HepG2 (cell line): Measurements from ENCODE around the gene NUDCD2. TPM values are rescaled to one million over a fixed set of nuclear protein-coding genes. Genes with fewer than 3 reads are reported as not detected.

Source experiments
- DRAP1 ChIP-seq: IDR thresholded peaks from 2 replicates; pipeline ENCODE4 v1.6.1; 2016; ENCODE audit warnings: missing genetic modification reagents, missing compliant biosample characterization
- KDM5A ChIP-seq: fragments of 200-600 bp; sonication (generic); IDR thresholded peaks from 2 replicates; pipeline ENCODE4 v1.7.0; 2018; ENCODE audit warnings: antibody characterized with exemption, mild to moderate bottlenecking, low read length, borderline replicate concordance
- KIAA2018 ChIP-seq: sonication (generic); formaldehyde crosslinking; IDR thresholded peaks from 2 replicates; pipeline ENCODE4 v1.5.0; 2020; ENCODE audit warnings: mild to moderate bottlenecking, missing genetic modification reagents, borderline replicate concordance
- NFRKB ChIP-seq: fragments of 450-650 bp; IDR thresholded peaks from 2 replicates; pipeline ENCODE4 v1.6.1; 2017
- RBAK ChIP-seq: sonication (generic); formaldehyde crosslinking; IDR thresholded peaks from 2 replicates; pipeline ENCODE4 v1.5.1; 2020; ENCODE audit warnings: mild to moderate bottlenecking, missing genetic modification reagents
- SALL2 ChIP-seq: sonication (generic); formaldehyde crosslinking; IDR thresholded peaks from 2 replicates; pipeline ENCODE4 v1.8.1; 2023; ENCODE audit warnings: mild to moderate bottlenecking, missing genetic modification reagents, inconsistent platforms
- TEAD2 ChIP-seq: sonication (generic); formaldehyde crosslinking; IDR thresholded peaks from 2 replicates; pipeline ENCODE4 v1.9.0; 2021; ENCODE audit warnings: missing genetic modification reagents
- TGIF2 ChIP-seq: IDR thresholded peaks from 2 replicates; pipeline ENCODE4 v1.6.1; 2016; ENCODE audit warnings: control low read depth, missing compliant biosample characterization
- ZNF263 ChIP-seq: sonication (generic); formaldehyde crosslinking; IDR thresholded peaks from 2 replicates; pipeline ENCODE4 v1.4.0; 2020; ENCODE audit warnings: missing genetic modification reagents
- ZNF350 ChIP-seq: sonication (generic); formaldehyde crosslinking; IDR thresholded peaks from 2 replicates; pipeline ENCODE4 v1.4.0; 2020; ENCODE audit warnings: mild to moderate bottlenecking, low read depth, missing genetic modification reagents, borderline replicate concordance
- ZNF720 ChIP-seq: sonication (generic); formaldehyde crosslinking; IDR thresholded peaks from 2 replicates; pipeline ENCODE4 v1.4.0; 2020; ENCODE audit warnings: missing genetic modification reagents
- ZNF724P ChIP-seq: sonication (generic); formaldehyde crosslinking; IDR thresholded peaks from 2 replicates; pipeline ENCODE4 v1.8.0; 2022; ENCODE audit warnings: missing genetic modification reagents, borderline replicate concordance
- ZNF770 ChIP-seq: sonication (generic); formaldehyde crosslinking; IDR thresholded peaks from 2 replicates; pipeline ENCODE4 v1.5.0; 2020; ENCODE audit warnings: mild to moderate bottlenecking, missing genetic modification reagents
- ZNF782 ChIP-seq: sonication (generic); formaldehyde crosslinking; IDR thresholded peaks from 2 replicates; pipeline ENCODE4 v1.4.0; 2020; ENCODE audit warnings: missing genetic modification reagents, mild to moderate bottlenecking, borderline replicate concordance
- polyA plus RNA-seq, 8 experiments: library from polyadenylated mRNA; depleted of rRNA in 3 of 8; stranded (reverse) in 7 of 8; unstranded in 1 of 8; fragments of >200 nt; fragmentation: Illumina TruSeq in 4 of 8; extraction: Trizol in 4 of 8; gene quantifications; 2 replicates each; pipeline versions ENCODE4 v1.2.1 to v1.2.3, GENCODE V29; 2011 to 2016; ENCODE audit warnings: low read depth in 4 of 8, missing spikeins in 1 of 8, mixed read lengths in 1 of 8; ENCODE audit not compliant: insufficient read depth in 1 of 8
- total RNA-seq, 5 experiments: library from RNA; depleted of rRNA; stranded (reverse); fragments of >200 nt; fragmentation: Illumina TruSeq; extraction: Trizol; gene quantifications; 2 replicates each; pipeline ENCODE4 v1.2.3, GENCODE V29; 2016; ENCODE audit warnings: low read depth in 1 of 5
- TF ChIP-seq, protein P1 (sequence below): sonication (generic); formaldehyde crosslinking; IDR thresholded peaks from 2 replicates; pipeline ENCODE4 v1.5.0; 2020; ENCODE audit warnings: mild to moderate bottlenecking, missing genetic modification reagents, borderline replicate concordance

NUDCD2 gene
- total and polyA plus RNA-seq, 2 of the 13 experiments (the other 11 are each of a cell fraction or from before 2014, with no cell fraction given), result 14.8 to 39.2 TPM

GRCh38 chr5:163460562-163461171 lies 765 bp upstream of the NUDCD2 start, which contains the start of gene HMMR (continued):
- TF ChIP-seq, protein P1, sequence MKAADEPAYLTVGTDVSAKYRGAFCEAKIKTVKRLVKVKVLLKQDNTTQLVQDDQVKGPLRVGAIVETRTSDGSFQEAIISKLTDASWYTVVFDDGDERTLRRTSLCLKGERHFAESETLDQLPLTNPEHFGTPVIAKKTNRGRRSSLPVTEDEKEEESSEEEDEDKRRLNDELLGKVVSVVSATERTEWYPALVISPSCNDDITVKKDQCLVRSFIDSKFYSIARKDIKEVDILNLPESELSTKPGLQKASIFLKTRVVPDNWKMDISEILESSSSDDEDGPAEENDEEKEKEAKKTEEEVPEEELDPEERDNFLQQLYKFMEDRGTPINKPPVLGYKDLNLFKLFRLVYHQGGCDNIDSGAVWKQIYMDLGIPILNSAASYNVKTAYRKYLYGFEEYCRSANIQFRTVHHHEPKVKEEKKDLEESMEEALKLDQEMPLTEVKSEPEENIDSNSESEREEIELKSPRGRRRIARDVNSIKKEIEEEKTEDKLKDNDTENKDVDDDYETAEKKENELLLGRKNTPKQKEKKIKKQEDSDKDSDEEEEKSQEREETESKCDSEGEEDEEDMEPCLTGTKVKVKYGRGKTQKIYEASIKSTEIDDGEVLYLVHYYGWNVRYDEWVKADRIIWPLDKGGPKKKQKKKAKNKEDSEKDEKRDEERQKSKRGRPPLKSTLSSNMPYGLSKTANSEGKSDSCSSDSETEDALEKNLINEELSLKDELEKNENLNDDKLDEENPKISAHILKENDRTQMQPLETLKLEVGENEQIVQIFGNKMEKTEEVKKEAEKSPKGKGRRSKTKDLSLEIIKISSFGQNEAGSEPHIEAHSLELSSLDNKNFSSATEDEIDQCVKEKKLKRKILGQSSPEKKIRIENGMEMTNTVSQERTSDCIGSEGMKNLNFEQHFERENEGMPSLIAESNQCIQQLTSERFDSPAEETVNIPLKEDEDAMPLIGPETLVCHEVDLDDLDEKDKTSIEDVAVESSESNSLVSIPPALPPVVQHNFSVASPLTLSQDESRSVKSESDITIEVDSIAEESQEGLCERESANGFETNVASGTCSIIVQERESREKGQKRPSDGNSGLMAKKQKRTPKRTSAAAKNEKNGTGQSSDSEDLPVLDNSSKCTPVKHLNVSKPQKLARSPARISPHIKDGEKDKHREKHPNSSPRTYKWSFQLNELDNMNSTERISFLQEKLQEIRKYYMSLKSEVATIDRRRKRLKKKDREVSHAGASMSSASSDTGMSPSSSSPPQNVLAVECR (CRISPR knock-in tag), result peak; percentile 51
- TF ChIP-seq KIAA2018 (no peak), TGIF2 (peak; percentile 35; the same call in 1 of the 2 replicates), TEAD2 (CRISPR knock-in tag) (no peak), RBAK (CRISPR knock-in tag) (no peak), ZNF263 (no peak), ZNF350 (no peak), DRAP1 (CRISPR knock-in tag) (0 out of 2 replicates have a peak, but pooled peaks have one; percentile 2), SALL2 (CRISPR knock-in tag) (no peak), NFRKB (no peak), ZNF720 (no peak), KDM5A (0 out of 2 replicates have a peak, but pooled peaks have one; percentile 6), ZNF770 (CRISPR knock-in tag) (no peak), ZNF724P (CRISPR knock-in tag) (0 out of 2 replicates have a peak, but pooled peaks have one; percentile 5), ZNF782 (no peak)
